H1 (cell line): ENCODE measurements around the gene NKAPD1.
"Not testable (repeated sequence)": the region's sequence is repeated elsewhere in the genome, so short reads cannot be mapped to it uniquely, and the experiment has no call there.

Experiments
- BRCA1 ChIP-seq: IDR thresholded peaks from 2 replicates; pipeline ENCODE4 v1.6.1; 2012; ENCODE audit warnings: low read depth, low read length, improper control_type of control experiment
- CBX8 ChIP-seq: fragments of 300-800, 300-1000 bp; sonication (generic); IDR thresholded peaks from 2 replicates; pipeline ENCODE4 v1.7.1; 2016; ENCODE audit warnings: low read depth, low read length, borderline replicate concordance
- CHD1 ChIP-seq: IDR thresholded peaks from 2 replicates; pipeline ENCODE4 v1.6.1; 2012; ENCODE audit warnings: low read depth, low read length, improper control_type of control experiment
- HDAC2 ChIP-seq, 2 experiments: fragments of 300-600 bp in 1 of 2; sonication (generic) in 1 of 2; IDR thresholded peaks; 2 replicates each; pipeline ENCODE4 v1.6.1; 2011 to 2012; ENCODE audit warnings: low read depth in 2 of 2, low read length in 2 of 2, mild to moderate bottlenecking in 2 of 2, moderate library complexity in 2 of 2, borderline replicate concordance in 1 of 2, inconsistent platforms in 1 of 2
- JUND ChIP-seq: IDR thresholded peaks from 2 replicates; pipeline ENCODE4 v1.6.1; 2011; ENCODE audit warnings: mild to moderate bottlenecking, improper control_type of control experiment, low read length
- NANOG ChIP-seq: IDR thresholded peaks from 2 replicates; pipeline ENCODE4 v1.6.1; 2011; ENCODE audit warnings: low read length, low read depth, mild to moderate bottlenecking, inconsistent platforms; ENCODE audit not compliant: insufficient read depth, poor library complexity, severe bottlenecking
- POLR2AphosphoS5 ChIP-seq: IDR thresholded peaks from 2 replicates; pipeline ENCODE4 v1.6.1; 2011; ENCODE audit warnings: low read depth, low read length
- RAD21 ChIP-seq, 2 experiments: IDR thresholded peaks in 1 of 2; conservative IDR thresholded peaks in 1 of 2; 2 replicates each; pipeline ENCODE4 v1.6.1; 2011; ENCODE audit warnings: low read depth in 2 of 2, low read length in 2 of 2, improper control_type of control experiment in 1 of 2, inconsistent platforms in 1 of 2, mild to moderate bottlenecking in 1 of 2, moderate library complexity in 1 of 2
- RNF2 ChIP-seq: fragments of 200-900, 300-1000 bp; sonication (generic); IDR thresholded peaks from 2 replicates; pipeline ENCODE4 v1.7.1; 2016; ENCODE audit warnings: borderline replicate concordance, low read depth, mild to moderate bottlenecking, antibody characterized with exemption, low read length; ENCODE audit not compliant: poor library complexity, severe bottlenecking; ENCODE audit errors: missing control alignments
- SUZ12 ChIP-seq: fragments of 200-600 bp; sonication (generic); IDR thresholded peaks from 2 replicates; pipeline ENCODE4 v1.6.1; 2012; ENCODE audit warnings: mild to moderate bottlenecking, inconsistent platforms, low read length, moderate library complexity, mixed read lengths
- TF ChIP-seq, protein P1 (sequence below), 3 experiments: IDR thresholded peaks; 1 replicate in 2 of 3; 2 replicates in 1 of 3; pipeline versions ENCODE4 v1.5.1 to v1.6.1; 2011; ENCODE audit warnings: low read length in 3 of 3, mild to moderate bottlenecking in 3 of 3, inconsistent platforms in 2 of 3, low read depth in 1 of 3, moderate library complexity in 1 of 3; ENCODE audit not compliant: insufficient read depth in 1 of 3; ENCODE audit errors: control extremely low read depth in 1 of 3
- TF ChIP-seq, protein P2 (sequence below): IDR thresholded peaks from 2 replicates; pipeline ENCODE4 v1.6.1; 2011; ENCODE audit warnings: low read length, improper control_type of control experiment
- TF ChIP-seq, protein P3 (sequence below): IDR thresholded peaks from 2 replicates; pipeline ENCODE4 v1.6.1; 2012; ENCODE audit warnings: inconsistent platforms

DNA sequence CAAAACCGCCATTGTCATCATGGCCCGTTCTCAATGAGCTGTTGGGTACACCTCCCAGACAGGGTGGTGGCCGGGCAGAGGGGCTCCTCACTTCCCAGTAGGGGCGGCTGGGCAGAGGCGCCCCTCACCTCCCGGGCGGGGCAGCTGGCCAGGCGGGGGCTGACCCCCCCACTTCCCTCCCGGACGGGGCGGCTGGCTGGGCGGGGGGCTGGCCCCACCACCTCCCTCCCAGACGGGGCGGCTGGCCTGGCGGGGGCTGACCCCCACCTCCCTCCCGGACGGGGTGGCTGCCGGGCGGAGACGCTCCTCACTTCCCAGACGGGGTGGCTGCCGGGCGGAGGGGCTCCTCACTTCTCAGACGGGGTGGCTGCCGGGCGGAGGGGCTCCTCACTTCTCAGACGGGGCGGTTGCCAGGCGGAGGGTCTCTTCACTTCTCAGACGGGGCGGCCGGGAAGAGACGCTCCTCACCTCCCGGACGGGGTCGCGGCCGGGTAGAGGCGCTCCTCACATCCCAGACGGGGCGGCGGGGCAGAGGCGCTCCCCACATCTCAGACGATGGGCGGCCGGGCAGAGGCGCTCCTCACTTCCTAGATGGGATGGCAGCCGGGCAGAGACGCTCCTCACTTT, 47.2 kb upstream of the NKAPD1 start:
- not testable (repeated sequence) for TF ChIP-seq HDAC2 (IDR thresholded peaks at IDR 0.05; ENCODE audit: borderline replicate concordance in 1 of 2, low read depth in 2 of 2, low read length in 2 of 2); CHD1; BRCA1; JUND; POLR2AphosphoS5; NANOG; CBX8; SUZ12; RAD21 (IDR thresholded peaks at IDR 0.05 in 1 of 2, conservative IDR thresholded peaks at IDR 0.05 in 1 of 2; ENCODE audit: low read depth in 2 of 2, low read length in 2 of 2); RNF2
- TF ChIP-seq, protein P1, sequence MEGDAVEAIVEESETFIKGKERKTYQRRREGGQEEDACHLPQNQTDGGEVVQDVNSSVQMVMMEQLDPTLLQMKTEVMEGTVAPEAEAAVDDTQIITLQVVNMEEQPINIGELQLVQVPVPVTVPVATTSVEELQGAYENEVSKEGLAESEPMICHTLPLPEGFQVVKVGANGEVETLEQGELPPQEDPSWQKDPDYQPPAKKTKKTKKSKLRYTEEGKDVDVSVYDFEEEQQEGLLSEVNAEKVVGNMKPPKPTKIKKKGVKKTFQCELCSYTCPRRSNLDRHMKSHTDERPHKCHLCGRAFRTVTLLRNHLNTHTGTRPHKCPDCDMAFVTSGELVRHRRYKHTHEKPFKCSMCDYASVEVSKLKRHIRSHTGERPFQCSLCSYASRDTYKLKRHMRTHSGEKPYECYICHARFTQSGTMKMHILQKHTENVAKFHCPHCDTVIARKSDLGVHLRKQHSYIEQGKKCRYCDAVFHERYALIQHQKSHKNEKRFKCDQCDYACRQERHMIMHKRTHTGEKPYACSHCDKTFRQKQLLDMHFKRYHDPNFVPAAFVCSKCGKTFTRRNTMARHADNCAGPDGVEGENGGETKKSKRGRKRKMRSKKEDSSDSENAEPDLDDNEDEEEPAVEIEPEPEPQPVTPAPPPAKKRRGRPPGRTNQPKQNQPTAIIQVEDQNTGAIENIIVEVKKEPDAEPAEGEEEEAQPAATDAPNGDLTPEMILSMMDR (IDR thresholded peaks at IDR 0.05; ENCODE audit: control extremely low read depth in 1 of 3, insufficient read depth in 1 of 3, low read depth in 1 of 3, low read length in 3 of 3) = not testable (repeated sequence)
- TF ChIP-seq, protein P2, sequence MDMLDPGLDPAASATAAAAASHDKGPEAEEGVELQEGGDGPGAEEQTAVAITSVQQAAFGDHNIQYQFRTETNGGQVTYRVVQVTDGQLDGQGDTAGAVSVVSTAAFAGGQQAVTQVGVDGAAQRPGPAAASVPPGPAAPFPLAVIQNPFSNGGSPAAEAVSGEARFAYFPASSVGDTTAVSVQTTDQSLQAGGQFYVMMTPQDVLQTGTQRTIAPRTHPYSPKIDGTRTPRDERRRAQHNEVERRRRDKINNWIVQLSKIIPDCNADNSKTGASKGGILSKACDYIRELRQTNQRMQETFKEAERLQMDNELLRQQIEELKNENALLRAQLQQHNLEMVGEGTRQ = not testable (repeated sequence)
- TF ChIP-seq, protein P3, sequence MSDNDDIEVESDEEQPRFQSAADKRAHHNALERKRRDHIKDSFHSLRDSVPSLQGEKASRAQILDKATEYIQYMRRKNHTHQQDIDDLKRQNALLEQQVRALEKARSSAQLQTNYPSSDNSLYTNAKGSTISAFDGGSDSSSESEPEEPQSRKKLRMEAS = not testable (repeated sequence)
